Activated CD4-positive, CD25-positive, alpha-beta regulatory T cell treated with anti-CD3 and anti-CD28 coated beads, Interleukin-2, amount 50 U/mL, for 72 hours (primary cell): Measurements from ENCODE around the gene VAV2.
A peak's percentile ranks its signal among the peaks of the same experiment; 100 is the strongest.
"Not testable (repeated sequence)": the region's sequence is repeated elsewhere in the genome, so short reads cannot be mapped to it uniquely, and the experiment has no call there.

Source experiments
- DNase-seq: peaks from one replicate; pipeline ENCODE4 v3.0.0; 2021

Gene VAV2

GRCh38 chr9:133760713-133761290 lies 231.3 kb downstream of the VAV2 start:
- DNase-seq: no peak

GRCh38 chr9:133759946-133760345 lies 232.2 kb downstream of the VAV2 start:
- no peak for DNase-seq

- DNase-seq: peak; percentile 9
Measured at GRCh38 chr9:133759146-133759900, 232.8 kb downstream of the VAV2 start.

GRCh38 chr9:133758228-133758627 lies 233.9 kb downstream of the VAV2 start:
- DNase-seq: no peak

- DNase-seq: no peak
Measured at GRCh38 chr9:133754688-133755227, 237.4 kb downstream of the VAV2 start.

- no peak for DNase-seq
Measured at GRCh38 chr9:133754187-133754586, 237.9 kb downstream of the VAV2 start.

GRCh38 chr9:133752739-133753446 lies 239.2 kb downstream of the VAV2 start:
- no peak for DNase-seq

- no peak for DNase-seq
Measured at GRCh38 chr9:133750982-133751649, 241.0 kb downstream of the VAV2 start.

- DNase-seq: no peak
Measured at GRCh38 chr9:133747309-133747708, 244.8 kb downstream of the VAV2 start.

GRCh38 chr9:133744528-133744927 lies 247.6 kb downstream of the VAV2 start:
- DNase-seq: not testable (repeated sequence)

GRCh38 chr9:133742849-133743444 lies 249.2 kb downstream of the VAV2 start:
- peak; percentile 84 for DNase-seq

- no peak for DNase-seq
Measured at GRCh38 chr9:133742251-133742650, 249.9 kb downstream of the VAV2 start.

- no peak for DNase-seq
Measured at GRCh38 chr9:133741716-133742115, 250.4 kb downstream of the VAV2 start.

GRCh38 chr9:133740911-133741310 lies 251.2 kb downstream of the VAV2 start:
- DNase-seq: no peak

GRCh38 chr9:133739408-133740280 lies 252.5 kb downstream of the VAV2 start:
- no peak for DNase-seq

GRCh38 chr9:133738640-133739225 lies 253.4 kb downstream of the VAV2 start:
- DNase-seq: no peak

GRCh38 chr9:133737774-133738639 lies 254.1 kb downstream of the VAV2 start, which contains the start of gene SARDH:
TSS of gene SARDH (minus strand) at chr9:133738352. CDS start at chr9:133734173, 4,179 bp downstream.
- DNase-seq: peak; percentile 62

GRCh38 chr9:133737071-133737773 lies 254.9 kb downstream of the VAV2 start:
- DNase-seq: no peak

- DNase-seq: no peak
Measured at GRCh38 chr9:133735931-133736330, 256.2 kb downstream of the VAV2 start.

GRCh38 chr9:133735415-133735775 lies 256.7 kb downstream of the VAV2 start:
- no peak for DNase-seq
